ENCODE results near the gene PLEKHA5.

GRCh38 chr12:19230299-19230866 lies 100.8 kb downstream of the PLEKHA5 start:
- TF ChIP-seq CTCF (IDR thresholded peaks at IDR 0.05) (no peak), POLR2A (IDR thresholded peaks at IDR 0.05) (no peak), EP300 (IDR thresholded peaks at IDR 0.05) (no peak)
